ENCODE measurements around the gene PDZD7. TPM values are rescaled to one million over a fixed set of nuclear protein-coding genes. Genes with fewer than 3 reads are reported as not detected.

Gene PDZD7
- total and polyA plus RNA-seq, 9 of the 15 experiments (the other 6 are each of a cell fraction or from before 2014, with no cell fraction given), result 0.04 to 0.24 (median 0.08) TPM; not detected in 3

DNA sequence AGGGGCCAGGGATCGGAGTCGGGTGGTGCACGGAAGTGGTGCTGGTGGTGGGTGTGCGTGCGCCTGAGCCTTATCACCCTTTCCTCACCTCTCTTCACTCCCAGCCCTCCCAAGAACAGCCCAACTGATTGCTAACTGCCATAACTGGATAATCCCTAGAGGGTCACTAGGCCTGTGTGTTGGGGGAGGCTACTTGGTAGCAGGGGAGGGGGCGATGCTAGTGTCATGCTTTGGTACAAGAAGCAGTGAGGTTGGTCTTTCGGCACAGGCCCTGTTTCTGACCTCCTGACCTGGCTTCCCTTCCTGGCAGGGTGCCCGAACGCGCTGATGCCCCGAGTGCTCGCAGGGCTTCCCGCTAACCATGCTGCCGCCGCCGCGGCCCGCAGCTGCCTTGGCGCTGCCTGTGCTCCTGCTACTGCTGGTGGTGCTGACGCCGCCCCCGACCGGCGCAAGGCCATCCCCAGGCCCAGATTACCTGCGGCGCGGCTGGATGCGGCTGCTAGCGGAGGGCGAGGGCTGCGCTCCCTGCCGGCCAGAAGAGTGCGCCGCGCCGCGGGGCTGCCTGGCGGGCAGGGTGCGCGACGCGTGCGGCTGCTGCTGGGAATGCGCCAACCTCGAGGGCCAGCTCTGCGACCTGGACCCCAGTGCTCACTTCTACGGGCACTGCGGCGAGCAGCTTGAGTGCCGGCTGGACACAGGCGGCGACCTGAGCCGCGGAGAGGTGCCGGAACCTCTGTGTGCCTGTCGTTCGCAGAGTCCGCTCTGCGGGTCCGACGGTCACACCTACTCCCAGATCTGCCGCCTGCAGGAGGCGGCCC, 31.5 kb upstream of the PDZD7 start (continued):
- TF ChIP-seq, protein P1, sequence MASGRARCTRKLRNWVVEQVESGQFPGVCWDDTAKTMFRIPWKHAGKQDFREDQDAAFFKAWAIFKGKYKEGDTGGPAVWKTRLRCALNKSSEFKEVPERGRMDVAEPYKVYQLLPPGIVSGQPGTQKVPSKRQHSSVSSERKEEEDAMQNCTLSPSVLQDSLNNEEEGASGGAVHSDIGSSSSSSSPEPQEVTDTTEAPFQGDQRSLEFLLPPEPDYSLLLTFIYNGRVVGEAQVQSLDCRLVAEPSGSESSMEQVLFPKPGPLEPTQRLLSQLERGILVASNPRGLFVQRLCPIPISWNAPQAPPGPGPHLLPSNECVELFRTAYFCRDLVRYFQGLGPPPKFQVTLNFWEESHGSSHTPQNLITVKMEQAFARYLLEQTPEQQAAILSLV (tag; IDR thresholded peaks at IDR 0.05), result no peak
- TF ChIP-seq YY1 (IDR thresholded peaks at IDR 0.05; ENCODE audit: borderline replicate concordance in 1 of 3, control insufficient read depth in 1 of 3, extremely low read depth in 1 of 3, insufficient read depth in 3 of 3, insufficient read length in 1 of 3, insufficient replicate concordance in 2 of 3, low read depth in 1 of 3, low read length in 2 of 3), result peak in 2 of 3 experiments; percentile 40 to 57
- TF ChIP-seq, protein P2, sequence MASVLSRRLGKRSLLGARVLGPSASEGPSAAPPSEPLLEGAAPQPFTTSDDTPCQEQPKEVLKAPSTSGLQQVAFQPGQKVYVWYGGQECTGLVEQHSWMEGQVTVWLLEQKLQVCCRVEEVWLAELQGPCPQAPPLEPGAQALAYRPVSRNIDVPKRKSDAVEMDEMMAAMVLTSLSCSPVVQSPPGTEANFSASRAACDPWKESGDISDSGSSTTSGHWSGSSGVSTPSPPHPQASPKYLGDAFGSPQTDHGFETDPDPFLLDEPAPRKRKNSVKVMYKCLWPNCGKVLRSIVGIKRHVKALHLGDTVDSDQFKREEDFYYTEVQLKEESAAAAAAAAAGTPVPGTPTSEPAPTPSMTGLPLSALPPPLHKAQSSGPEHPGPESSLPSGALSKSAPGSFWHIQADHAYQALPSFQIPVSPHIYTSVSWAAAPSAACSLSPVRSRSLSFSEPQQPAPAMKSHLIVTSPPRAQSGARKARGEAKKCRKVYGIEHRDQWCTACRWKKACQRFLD (CRISPR knock-in tag; IDR thresholded peaks at IDR 0.05), result peak; percentile 59
- TF ChIP-seq, protein P3, sequence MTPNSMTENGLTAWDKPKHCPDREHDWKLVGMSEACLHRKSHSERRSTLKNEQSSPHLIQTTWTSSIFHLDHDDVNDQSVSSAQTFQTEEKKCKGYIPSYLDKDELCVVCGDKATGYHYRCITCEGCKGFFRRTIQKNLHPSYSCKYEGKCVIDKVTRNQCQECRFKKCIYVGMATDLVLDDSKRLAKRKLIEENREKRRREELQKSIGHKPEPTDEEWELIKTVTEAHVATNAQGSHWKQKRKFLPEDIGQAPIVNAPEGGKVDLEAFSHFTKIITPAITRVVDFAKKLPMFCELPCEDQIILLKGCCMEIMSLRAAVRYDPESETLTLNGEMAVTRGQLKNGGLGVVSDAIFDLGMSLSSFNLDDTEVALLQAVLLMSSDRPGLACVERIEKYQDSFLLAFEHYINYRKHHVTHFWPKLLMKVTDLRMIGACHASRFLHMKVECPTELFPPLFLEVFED (CRISPR knock-in tag; conservative IDR thresholded peaks at IDR 0.05), result no peak
- no peak for TF ChIP-seq NFYB (IDR thresholded peaks at IDR 0.05; ENCODE audit: extremely low read depth, insufficient read length)
- TF ChIP-seq ZNF316 (IDR thresholded peaks at IDR 0.05), result no peak
- TF ChIP-seq, protein P4, sequence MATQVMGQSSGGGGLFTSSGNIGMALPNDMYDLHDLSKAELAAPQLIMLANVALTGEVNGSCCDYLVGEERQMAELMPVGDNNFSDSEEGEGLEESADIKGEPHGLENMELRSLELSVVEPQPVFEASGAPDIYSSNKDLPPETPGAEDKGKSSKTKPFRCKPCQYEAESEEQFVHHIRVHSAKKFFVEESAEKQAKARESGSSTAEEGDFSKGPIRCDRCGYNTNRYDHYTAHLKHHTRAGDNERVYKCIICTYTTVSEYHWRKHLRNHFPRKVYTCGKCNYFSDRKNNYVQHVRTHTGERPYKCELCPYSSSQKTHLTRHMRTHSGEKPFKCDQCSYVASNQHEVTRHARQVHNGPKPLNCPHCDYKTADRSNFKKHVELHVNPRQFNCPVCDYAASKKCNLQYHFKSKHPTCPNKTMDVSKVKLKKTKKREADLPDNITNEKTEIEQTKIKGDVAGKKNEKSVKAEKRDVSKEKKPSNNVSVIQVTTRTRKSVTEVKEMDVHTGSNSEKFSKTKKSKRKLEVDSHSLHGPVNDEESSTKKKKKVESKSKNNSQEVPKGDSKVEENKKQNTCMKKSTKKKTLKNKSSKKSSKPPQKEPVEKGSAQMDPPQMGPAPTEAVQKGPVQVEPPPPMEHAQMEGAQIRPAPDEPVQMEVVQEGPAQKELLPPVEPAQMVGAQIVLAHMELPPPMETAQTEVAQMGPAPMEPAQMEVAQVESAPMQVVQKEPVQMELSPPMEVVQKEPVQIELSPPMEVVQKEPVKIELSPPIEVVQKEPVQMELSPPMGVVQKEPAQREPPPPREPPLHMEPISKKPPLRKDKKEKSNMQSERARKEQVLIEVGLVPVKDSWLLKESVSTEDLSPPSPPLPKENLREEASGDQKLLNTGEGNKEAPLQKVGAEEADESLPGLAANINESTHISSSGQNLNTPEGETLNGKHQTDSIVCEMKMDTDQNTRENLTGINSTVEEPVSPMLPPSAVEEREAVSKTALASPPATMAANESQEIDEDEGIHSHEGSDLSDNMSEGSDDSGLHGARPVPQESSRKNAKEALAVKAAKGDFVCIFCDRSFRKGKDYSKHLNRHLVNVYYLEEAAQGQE (IDR thresholded peaks at IDR 0.05; ENCODE audit: borderline replicate concordance), result peak; percentile 19; the same call in 1 of the 2 replicates
- TF ChIP-seq, protein P4 (CRISPR knock-in tag; IDR thresholded peaks at IDR 0.05; ENCODE audit: low read depth), result peak; percentile 69
- no peak for TF ChIP-seq RBM17 (IDR thresholded peaks at IDR 0.05; ENCODE audit: borderline replicate concordance, low read depth, low read length)
- 0 out of 2 replicates have a peak, but pooled peaks have one; percentile 39 for TF ChIP-seq E2F3 (CRISPR knock-in tag; IDR thresholded peaks at IDR 0.05)
- TF ChIP-seq HMG20A (CRISPR knock-in tag; conservative IDR thresholded peaks at IDR 0.05), result no peak
- peak; percentile 4; the same call in 1 of the 2 replicates for TF ChIP-seq CBFA2T2 (conservative IDR thresholded peaks at IDR 0.05)
- TF ChIP-seq DACH1 (IDR thresholded peaks at IDR 0.05; ENCODE audit: partially characterized antibody), result no peak
- TF ChIP-seq POLR3G (IDR thresholded peaks at IDR 0.05; ENCODE audit: extremely low read depth, insufficient read length, insufficient replicate concordance), result no peak
- peak; percentile 50; the same call in 1 of the 2 replicates for TF ChIP-seq NCOA6 (IDR thresholded peaks at IDR 0.05)
